Loucy (cell line): ENCODE results near the gene ZNF12.
"Not testable (repeated sequence)": the region's sequence is repeated elsewhere in the genome, so short reads cannot be mapped to it uniquely, and the experiment has no call there.

Experiments
- H2AFZ ChIP-seq: fragments of 200-600 bp; sonication (generic); 2 replicates; pipeline ENCODE4 v1.6.0; 2016; ENCODE audit warnings: antibody characterized with exemption, mild to moderate bottlenecking, low read length, moderate library complexity
- H3F3A ChIP-seq: fragments of 200-600 bp; 2 replicates; pipeline ENCODE4 v1.6.0; 2016; ENCODE audit warnings: antibody characterized with exemption, low read depth, mild to moderate bottlenecking
- H3K27me3 ChIP-seq: fragments of 200-600 bp; sonication (generic); 2 replicates; pipeline ENCODE4 v1.6.1; 2014; ENCODE audit warnings: low read length, mild to moderate bottlenecking; ENCODE audit not compliant: insufficient read depth, poor library complexity, severe bottlenecking
- H3K36me3 ChIP-seq: fragments of 200-600 bp; sonication (generic); 2 replicates; pipeline ENCODE4 v1.6.1; 2016; ENCODE audit warnings: low read length; ENCODE audit not compliant: insufficient read depth
- H3K4me1 ChIP-seq: fragments of 200-600 bp; sonication (generic); 2 replicates; pipeline ENCODE4 v1.5.1; 2014; ENCODE audit warnings: low read length, mild to moderate bottlenecking; ENCODE audit not compliant: insufficient read depth, poor library complexity, severe bottlenecking
- H3K4me2 ChIP-seq: fragments of 200-600 bp; sonication (generic); 2 replicates; pipeline ENCODE4 v1.6.0; 2014; ENCODE audit warnings: antibody characterized with exemption, low read length, low read depth, mild to moderate bottlenecking; ENCODE audit not compliant: poor library complexity, severe bottlenecking
- H3K4me3 ChIP-seq: fragments of 200-600 bp; sonication (generic); 2 replicates; pipeline ENCODE4 v1.5.1; 2014; ENCODE audit warnings: low read length, mild to moderate bottlenecking, mixed read lengths; ENCODE audit not compliant: poor library complexity, severe bottlenecking
- H3K79me2 ChIP-seq: fragments of 200-600 bp; sonication (generic); 2 replicates; pipeline ENCODE4 v1.6.1; 2014; ENCODE audit warnings: low read length; ENCODE audit not compliant: insufficient read depth
- H3K9ac ChIP-seq: fragments of 200-600 bp; sonication (generic); 2 replicates; pipeline ENCODE4 v1.6.0; 2014; ENCODE audit warnings: mild to moderate bottlenecking, low read depth, low read length, moderate library complexity; ENCODE audit not compliant: poor library complexity, severe bottlenecking
- H3K9me2 ChIP-seq: fragments of 200-600 bp; sonication (generic); replicated peaks from 2 replicates; pipeline ENCODE4 v1.6.1; 2016; ENCODE audit warnings: low read depth, low read length, mixed read lengths
- H3K9me3 ChIP-seq: fragments of 200-600 bp; sonication (generic); 2 replicates; pipeline ENCODE4 v1.6.1; 2014; ENCODE audit warnings: mild to moderate bottlenecking, antibody characterized with exemption, low read length, low read depth; ENCODE audit not compliant: insufficient read depth
- H4K20me1 ChIP-seq: fragments of 200-600 bp; sonication (generic); 2 replicates; pipeline ENCODE4 v1.6.0; 2014; ENCODE audit warnings: antibody characterized with exemption, low read length, mild to moderate bottlenecking; ENCODE audit not compliant: insufficient read depth, poor library complexity, severe bottlenecking
- EZH2phosphoT487 ChIP-seq: fragments of 200-600 bp; IDR thresholded peaks from 2 replicates; pipeline ENCODE4 v1.6.1; 2018; ENCODE audit warnings: antibody characterized with exemption, mild to moderate bottlenecking, moderate library complexity, borderline replicate concordance
- TF ChIP-seq, protein P1 (sequence below): fragments of 200-600 bp; sonication (generic); conservative IDR thresholded peaks from 2 replicates; pipeline ENCODE4 v1.5.1; 2014; ENCODE audit warnings: mild to moderate bottlenecking, antibody characterized with exemption, low read length

The ZNF12 gene

GRCh38 chr7:6706666-6707407, at the start of gene ZNF12:
ZNF12 (minus strand) TSS chr7:6706947; CDS start chr7:6705173, 1,774 bp downstream.
- Histone ChIP-seq H3K4me3 (peak within 1 kb of the TSS; percentile 87), H4K20me1 (peaks cover 36% of the 10 kb centered on the region), H3K9me2 (no peaks in the 10 kb centered on the region), H3K4me2 (peak within 1 kb of the TSS; percentile 98), H3K79me2 (peaks cover 48% of the 10 kb centered on the region), H2AFZ (peak within 1 kb of the TSS; percentile 88), H3K9ac (peak within 1 kb of the TSS; percentile 81), H3K27me3 (no peaks in the 10 kb centered on the region), H3K4me1 (peaks cover 39% of the 10 kb centered on the region), H3K36me3 (peaks cover 8% of the 10 kb centered on the region; the same call in 1 of the 2 replicates), H3K9me3 (no peaks in the 10 kb centered on the region), H3F3A (no peaks in the 10 kb centered on the region)
- TF ChIP-seq EZH2phosphoT487: no peak
- TF ChIP-seq, protein P1, sequence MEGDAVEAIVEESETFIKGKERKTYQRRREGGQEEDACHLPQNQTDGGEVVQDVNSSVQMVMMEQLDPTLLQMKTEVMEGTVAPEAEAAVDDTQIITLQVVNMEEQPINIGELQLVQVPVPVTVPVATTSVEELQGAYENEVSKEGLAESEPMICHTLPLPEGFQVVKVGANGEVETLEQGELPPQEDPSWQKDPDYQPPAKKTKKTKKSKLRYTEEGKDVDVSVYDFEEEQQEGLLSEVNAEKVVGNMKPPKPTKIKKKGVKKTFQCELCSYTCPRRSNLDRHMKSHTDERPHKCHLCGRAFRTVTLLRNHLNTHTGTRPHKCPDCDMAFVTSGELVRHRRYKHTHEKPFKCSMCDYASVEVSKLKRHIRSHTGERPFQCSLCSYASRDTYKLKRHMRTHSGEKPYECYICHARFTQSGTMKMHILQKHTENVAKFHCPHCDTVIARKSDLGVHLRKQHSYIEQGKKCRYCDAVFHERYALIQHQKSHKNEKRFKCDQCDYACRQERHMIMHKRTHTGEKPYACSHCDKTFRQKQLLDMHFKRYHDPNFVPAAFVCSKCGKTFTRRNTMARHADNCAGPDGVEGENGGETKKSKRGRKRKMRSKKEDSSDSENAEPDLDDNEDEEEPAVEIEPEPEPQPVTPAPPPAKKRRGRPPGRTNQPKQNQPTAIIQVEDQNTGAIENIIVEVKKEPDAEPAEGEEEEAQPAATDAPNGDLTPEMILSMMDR: no peak

DNA sequence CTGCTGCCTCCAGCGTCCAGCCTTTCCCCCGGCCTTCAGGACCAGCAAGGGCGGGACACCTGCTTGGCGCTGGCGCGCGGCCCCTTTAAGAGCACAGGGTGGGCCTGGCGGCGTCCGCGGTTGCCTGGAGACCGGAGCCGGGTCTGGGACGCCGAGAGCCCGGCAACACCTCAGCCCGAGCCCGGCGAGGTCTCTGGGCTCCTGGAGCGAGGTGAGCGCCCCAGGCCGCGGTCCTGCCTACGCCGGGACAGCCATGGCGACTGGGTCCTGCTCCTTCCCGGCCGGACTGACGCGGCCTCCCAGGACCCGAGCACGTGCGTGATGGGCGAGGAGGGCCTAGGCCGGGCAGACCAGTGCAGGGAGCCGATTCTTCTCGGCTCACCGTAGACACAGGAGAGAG, 47.2 kb upstream of the ZNF12 start, which contains the start of gene RSPH10B2:
Gene RSPH10B2, plus strand, starts transcription at position 140 of the 400 bp plus-strand sequence. CDS start 3,575 bp downstream, outside the sequence.
- not testable (repeated sequence) for H3K9me3 ChIP-seq, H3K36me3 ChIP-seq, H3K9me2 ChIP-seq, H3K27me3 ChIP-seq, H3K4me1 ChIP-seq, H3K79me2 ChIP-seq, H3F3A ChIP-seq, H4K20me1 ChIP-seq, H3K4me3 ChIP-seq, H2AFZ ChIP-seq, H3K9ac ChIP-seq, H3K4me2 ChIP-seq

DNA sequence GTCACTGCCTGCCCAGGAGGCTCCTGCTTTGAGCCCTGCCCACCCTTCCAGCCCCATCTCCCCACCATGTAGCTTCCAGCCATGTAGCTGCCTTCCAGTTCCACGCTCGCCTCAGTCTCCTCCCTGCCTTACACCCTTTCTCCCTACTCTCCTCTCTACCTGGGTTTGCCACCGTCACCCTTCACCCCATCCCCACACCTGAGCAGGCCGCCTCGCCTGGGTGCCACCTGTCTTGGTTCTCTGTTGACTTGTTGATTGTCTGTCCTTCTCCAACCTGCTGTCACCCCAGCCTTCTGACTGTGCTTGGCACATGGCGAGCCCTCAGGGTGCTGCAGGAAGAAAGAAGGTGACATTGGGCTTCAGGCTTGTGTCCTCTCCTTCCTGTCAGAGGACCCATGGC, 43.4 kb upstream of the ZNF12 start:
- not testable (repeated sequence) for H3K9me3 ChIP-seq, H3K4me2 ChIP-seq, H3K36me3 ChIP-seq, H3K27me3 ChIP-seq, H3K9ac ChIP-seq, H3F3A ChIP-seq, H3K4me3 ChIP-seq, H2AFZ ChIP-seq, H4K20me1 ChIP-seq, H3K4me1 ChIP-seq, H3K9me2 ChIP-seq, H3K79me2 ChIP-seq

GRCh38 chr7:6749335-6749734, 42.6 kb upstream of the ZNF12 start:
- not testable (repeated sequence) for H3K4me1 ChIP-seq, H3K4me3 ChIP-seq, H3K79me2 ChIP-seq, H3K4me2 ChIP-seq, H2AFZ ChIP-seq, H3K27me3 ChIP-seq, H3K9me2 ChIP-seq, H3F3A ChIP-seq, H3K9ac ChIP-seq, H3K9me3 ChIP-seq, H4K20me1 ChIP-seq, H3K36me3 ChIP-seq

DNA sequence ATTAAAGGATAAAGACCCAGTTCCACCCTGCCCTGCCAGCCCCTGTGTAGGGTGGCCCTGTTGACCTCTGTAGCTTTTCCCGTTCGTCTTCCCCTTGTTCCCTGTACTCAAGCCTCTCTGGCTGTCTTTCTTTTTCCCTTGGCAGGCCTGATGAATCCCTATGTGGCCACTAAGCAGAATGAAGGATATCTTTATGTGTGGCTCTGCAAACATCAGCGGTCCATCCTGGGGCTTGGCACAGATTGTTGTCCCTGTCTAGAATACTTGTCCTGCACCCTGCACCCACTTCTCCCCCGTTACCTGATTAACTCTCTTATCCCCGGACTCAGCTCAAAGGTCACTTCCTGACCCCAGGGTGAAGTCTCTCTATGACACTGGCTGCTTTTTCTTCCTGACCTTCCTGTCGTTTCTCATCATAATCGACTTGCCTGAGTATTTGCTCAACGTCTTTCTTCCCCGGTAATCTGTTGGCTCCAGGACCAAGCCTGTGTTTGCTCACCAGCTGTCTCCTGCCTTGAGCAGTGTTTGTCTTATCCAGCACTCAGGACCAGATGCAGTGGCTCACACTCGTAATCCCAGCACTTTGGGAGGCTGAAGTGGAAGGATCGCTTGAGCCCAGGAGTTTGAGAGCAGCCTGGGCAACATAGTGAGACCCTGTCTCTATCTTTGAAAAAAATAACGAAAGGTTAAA, 37.8 kb upstream of the ZNF12 start:
- H3K36me3 ChIP-seq, H3K4me2 ChIP-seq, H3K9me2 ChIP-seq, H2AFZ ChIP-seq, H3K27me3 ChIP-seq, H3K79me2 ChIP-seq, H3K4me1 ChIP-seq, H3K9ac ChIP-seq, H4K20me1 ChIP-seq, H3F3A ChIP-seq, H3K4me3 ChIP-seq, H3K9me3 ChIP-seq: not testable (repeated sequence)

DNA sequence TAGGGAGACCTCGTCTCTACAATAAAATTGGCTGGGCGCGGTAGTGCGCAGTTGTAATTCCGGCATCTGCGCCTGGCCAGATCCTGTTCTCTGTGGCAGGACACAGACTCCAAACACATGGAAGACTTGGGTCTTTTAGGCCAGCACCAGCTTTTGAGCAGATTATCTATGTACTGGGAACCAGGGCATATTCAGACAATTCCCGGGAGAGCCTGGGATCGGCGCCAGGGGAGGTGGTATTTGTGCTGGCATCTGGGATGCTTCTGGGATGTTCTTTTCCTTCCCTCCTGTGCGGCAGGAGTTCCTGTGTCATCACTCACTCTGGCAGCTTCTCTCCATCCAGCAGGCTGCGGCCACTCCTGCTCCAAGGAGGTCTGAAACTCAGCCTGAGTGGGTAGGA, 31.7 kb upstream of the ZNF12 start:
- not testable (repeated sequence) for H3K4me2 ChIP-seq, H3K9me3 ChIP-seq, H3K4me1 ChIP-seq, H3K4me3 ChIP-seq, H2AFZ ChIP-seq, H3K9me2 ChIP-seq, H3F3A ChIP-seq, H3K9ac ChIP-seq, H3K27me3 ChIP-seq
- Histone ChIP-seq H3K79me2 (peaks cover 39% of the 10 kb centered on the region; the same call in 1 of the 2 replicates), H4K20me1 (peaks cover 15% of the 10 kb centered on the region), H3K36me3 (peaks cover 25% of the 10 kb centered on the region; the same call in 1 of the 2 replicates)
